Ishikawa (cell line): ENCODE data around the gene CORO1C.

ENCODE experiments used
- CEBPB ChIP-seq: IDR thresholded peaks from 2 replicates; pipeline ENCODE4 v1.6.1; 2012
- CREB1 ChIP-seq: IDR thresholded peaks from 2 replicates; pipeline ENCODE4 v1.6.1; 2012; ENCODE audit warnings: low read depth
- EGR1 ChIP-seq: IDR thresholded peaks from 2 replicates; pipeline ENCODE4 v1.6.1; 2012
- EP300 ChIP-seq: IDR thresholded peaks from 2 replicates; pipeline ENCODE4 v1.6.1; 2012; ENCODE audit warnings: borderline replicate concordance
- FOXM1 ChIP-seq: IDR thresholded peaks from 2 replicates; pipeline ENCODE4 v1.6.1; 2012; ENCODE audit warnings: low read depth, borderline replicate concordance
- NFIC ChIP-seq: IDR thresholded peaks from 2 replicates; pipeline ENCODE4 v1.6.1; 2012
- TAF1 ChIP-seq: IDR thresholded peaks from 2 replicates; pipeline ENCODE4 v1.6.1; 2012; ENCODE audit warnings: low read depth, mild to moderate bottlenecking
- TCF12 ChIP-seq: IDR thresholded peaks from 2 replicates; pipeline ENCODE4 v1.6.1; 2012; ENCODE audit warnings: low read depth
- TEAD4 ChIP-seq: IDR thresholded peaks from 2 replicates; pipeline ENCODE4 v1.6.1; 2012
- YY1 ChIP-seq: IDR thresholded peaks from 2 replicates; pipeline ENCODE4 v1.6.1; 2012; ENCODE audit warnings: low read depth
- ZBTB7A ChIP-seq: IDR thresholded peaks from 2 replicates; pipeline ENCODE4 v1.6.1; 2012; ENCODE audit warnings: low read depth
- TF ChIP-seq, protein P1 (sequence below): IDR thresholded peaks from 2 replicates; pipeline ENCODE4 v1.6.1; 2012
- TF ChIP-seq, protein P2 (sequence below): IDR thresholded peaks from 2 replicates; pipeline ENCODE4 v1.6.1; 2012; ENCODE audit warnings: low read depth, mild to moderate bottlenecking
- TF ChIP-seq, protein P3 (sequence below): IDR thresholded peaks from 2 replicates; pipeline ENCODE4 v1.6.1; 2012

Gene CORO1C

DNA sequence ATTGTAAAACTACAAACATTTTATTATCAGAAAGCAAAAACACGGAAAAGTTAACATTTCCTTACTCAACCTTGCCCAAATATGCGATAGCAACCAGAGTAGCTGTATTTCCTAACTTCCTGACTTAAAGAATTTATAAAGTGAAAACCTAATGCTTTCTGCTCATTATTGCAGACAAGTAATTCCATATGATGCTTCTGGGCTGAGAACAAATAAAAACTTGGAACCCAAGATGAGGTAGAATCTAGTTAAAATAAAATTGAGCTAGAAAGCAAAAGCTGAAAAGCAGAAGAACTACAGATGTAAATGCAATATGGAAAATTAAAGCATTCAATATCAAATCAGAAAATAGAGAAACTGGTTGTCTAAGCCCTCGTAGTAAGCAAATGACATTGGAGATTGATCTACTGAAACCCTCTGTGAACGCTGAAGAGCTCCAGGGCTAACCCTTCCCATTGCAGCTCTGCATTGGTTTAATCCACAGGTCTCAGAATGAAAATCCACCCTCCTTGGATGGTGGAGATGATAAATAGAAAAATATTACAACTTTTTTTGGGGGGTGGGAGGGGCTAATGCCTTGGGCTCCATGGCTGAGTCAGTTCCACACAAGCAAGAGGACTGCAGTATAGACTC, 40.7 kb downstream of the CORO1C start:
- TF ChIP-seq TEAD4 (no peak), NFIC (no peak), ZBTB7A (no peak), EGR1 (no peak), TAF1 (no peak), CREB1 (no peak), EP300 (no peak), FOXM1 (no peak), YY1 (no peak), TCF12 (no peak)
- TF ChIP-seq, protein P1, sequence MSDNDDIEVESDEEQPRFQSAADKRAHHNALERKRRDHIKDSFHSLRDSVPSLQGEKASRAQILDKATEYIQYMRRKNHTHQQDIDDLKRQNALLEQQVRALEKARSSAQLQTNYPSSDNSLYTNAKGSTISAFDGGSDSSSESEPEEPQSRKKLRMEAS = no peak
- TF ChIP-seq, protein P2, sequence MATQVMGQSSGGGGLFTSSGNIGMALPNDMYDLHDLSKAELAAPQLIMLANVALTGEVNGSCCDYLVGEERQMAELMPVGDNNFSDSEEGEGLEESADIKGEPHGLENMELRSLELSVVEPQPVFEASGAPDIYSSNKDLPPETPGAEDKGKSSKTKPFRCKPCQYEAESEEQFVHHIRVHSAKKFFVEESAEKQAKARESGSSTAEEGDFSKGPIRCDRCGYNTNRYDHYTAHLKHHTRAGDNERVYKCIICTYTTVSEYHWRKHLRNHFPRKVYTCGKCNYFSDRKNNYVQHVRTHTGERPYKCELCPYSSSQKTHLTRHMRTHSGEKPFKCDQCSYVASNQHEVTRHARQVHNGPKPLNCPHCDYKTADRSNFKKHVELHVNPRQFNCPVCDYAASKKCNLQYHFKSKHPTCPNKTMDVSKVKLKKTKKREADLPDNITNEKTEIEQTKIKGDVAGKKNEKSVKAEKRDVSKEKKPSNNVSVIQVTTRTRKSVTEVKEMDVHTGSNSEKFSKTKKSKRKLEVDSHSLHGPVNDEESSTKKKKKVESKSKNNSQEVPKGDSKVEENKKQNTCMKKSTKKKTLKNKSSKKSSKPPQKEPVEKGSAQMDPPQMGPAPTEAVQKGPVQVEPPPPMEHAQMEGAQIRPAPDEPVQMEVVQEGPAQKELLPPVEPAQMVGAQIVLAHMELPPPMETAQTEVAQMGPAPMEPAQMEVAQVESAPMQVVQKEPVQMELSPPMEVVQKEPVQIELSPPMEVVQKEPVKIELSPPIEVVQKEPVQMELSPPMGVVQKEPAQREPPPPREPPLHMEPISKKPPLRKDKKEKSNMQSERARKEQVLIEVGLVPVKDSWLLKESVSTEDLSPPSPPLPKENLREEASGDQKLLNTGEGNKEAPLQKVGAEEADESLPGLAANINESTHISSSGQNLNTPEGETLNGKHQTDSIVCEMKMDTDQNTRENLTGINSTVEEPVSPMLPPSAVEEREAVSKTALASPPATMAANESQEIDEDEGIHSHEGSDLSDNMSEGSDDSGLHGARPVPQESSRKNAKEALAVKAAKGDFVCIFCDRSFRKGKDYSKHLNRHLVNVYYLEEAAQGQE = no peak
- TF ChIP-seq, protein P3, sequence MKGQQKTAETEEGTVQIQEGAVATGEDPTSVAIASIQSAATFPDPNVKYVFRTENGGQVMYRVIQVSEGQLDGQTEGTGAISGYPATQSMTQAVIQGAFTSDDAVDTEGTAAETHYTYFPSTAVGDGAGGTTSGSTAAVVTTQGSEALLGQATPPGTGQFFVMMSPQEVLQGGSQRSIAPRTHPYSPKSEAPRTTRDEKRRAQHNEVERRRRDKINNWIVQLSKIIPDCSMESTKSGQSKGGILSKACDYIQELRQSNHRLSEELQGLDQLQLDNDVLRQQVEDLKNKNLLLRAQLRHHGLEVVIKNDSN = no peak

DNA sequence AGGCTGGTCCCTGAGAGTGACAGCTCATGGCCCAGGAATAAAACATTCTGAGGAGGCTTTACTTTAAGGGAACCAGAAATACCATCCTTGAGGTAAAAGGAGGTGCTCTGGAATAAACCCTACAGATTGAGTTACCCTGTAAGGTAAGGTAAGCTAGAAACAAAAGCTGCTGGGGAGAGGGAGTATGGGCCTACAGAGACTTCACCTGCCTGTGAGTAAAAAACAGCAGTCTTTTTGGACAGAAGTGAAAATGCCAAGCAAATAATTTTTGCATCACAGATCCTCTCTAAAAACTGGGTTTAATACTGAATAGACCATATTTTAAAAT, 41.2 kb downstream of the CORO1C start:
- no peak for TF ChIP-seq TEAD4
- TF ChIP-seq TAF1 = no peak
- TF ChIP-seq EP300 = no peak
- no peak for TF ChIP-seq CREB1
- no peak for TF ChIP-seq TCF12
- no peak for TF ChIP-seq ZBTB7A
- TF ChIP-seq, protein P2 = no peak
- TF ChIP-seq, protein P3 = no peak

DNA sequence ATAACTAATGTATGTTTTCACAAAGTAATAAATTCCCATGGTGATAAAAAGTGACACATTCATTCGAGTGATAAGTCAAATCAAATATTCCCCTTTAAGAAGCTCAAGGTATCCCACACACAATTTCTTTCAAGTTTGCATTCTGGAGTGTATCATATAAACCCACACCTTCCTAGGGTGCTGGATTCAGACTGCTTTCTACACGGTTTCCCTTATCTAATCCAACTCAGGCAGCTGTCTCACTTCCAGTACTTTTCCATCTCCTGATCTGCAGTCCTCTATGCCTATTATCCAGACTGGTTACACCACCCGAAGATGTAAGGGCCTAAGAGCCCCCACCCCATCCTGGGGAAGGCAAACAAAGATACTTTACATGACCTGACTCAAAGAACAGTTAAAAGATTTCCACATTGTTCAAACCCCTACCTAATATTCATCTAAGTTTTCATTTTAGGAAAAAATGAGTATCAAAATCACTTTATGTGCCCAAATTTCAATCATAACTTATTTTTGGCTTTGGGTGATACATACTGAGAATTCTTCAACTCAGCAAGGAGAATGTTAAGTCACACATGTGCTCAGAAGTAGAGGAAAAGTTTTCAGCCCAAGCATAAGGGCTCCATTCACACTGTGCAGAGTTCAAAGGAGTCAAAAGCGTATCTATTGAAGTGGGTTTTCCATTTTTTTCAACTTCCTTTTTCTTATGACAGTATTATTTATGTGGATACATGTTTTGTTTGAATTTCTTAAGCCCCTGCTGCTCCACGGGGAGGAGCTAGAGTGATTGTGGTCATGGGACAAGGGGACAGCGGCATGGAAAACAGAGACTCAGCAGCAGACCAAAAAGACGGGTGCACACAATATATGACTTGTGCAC, 41.8 kb downstream of the CORO1C start:
- no peak for TF ChIP-seq EP300
- 0 out of 2 replicates have a peak, but pooled peaks have one; percentile 13 for TF ChIP-seq TCF12

DNA sequence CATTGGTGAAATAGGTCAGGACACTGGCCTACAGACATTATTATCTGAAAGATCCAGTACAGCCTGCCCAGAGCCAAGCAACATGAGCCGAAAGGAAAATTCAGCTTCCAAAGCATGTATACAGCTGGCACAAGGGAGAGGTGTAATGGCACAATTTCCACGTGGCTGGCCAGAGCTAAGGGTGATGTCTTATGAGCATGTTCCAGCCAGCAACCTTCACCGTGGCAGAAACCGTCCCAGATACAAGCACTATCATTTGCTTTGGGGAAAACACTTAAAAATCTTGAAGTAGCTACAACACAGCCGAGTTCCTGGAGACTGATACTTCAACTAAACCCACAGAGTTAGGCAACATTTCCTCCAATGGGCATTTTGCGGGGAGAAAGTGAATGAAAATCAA, 44.5 kb downstream of the CORO1C start:
- TF ChIP-seq, protein P3 = no peak
- TF ChIP-seq TAF1 (no peak), TEAD4 (no peak), CEBPB (no peak), EP300 (no peak)
- TF ChIP-seq, protein P2 = no peak
